NCI-H1417 treated with DMSO at 0.1 percent for 48 hours (cell line): ENCODE data around the gene KPNB1.
"Not testable (repeated sequence)": the region's sequence is repeated elsewhere in the genome, so short reads cannot be mapped to it uniquely, and the experiment has no call there.

Source experiments
- DNase-seq: peaks from one replicate; lab custom pipeline; 2025; lab: John Stamatoyannopoulos, UW

KPNB1 gene

DNA sequence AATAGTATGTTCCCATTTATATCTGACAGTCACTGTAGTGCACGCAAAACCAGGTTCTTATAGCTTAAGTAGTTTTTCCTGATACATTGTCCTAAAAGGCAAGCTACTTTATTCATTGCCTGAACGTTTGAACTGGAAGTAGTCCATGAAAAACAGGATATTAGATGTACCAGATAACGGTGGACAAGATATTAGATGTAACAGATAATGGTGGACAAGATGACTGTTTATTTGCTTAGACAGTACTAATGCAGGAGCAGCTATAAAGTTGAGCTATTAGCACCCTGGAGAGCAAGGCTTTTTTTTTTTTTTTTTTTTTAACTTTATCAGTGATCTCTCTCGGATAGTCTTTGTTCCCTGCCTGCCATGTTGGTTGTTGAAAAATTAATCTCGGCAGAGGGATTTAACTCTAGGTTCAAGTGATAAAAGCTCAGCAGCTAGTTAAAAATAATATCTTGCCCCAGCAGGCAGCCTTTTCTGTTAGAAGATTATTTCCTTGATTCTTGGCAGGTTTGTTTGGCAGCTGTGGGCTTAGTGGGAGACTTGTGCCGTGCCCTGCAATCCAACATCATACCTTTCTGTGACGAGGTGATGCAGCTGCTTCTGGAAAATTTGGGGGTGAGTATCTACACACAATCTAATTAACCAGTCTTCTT lies 26.9 kb downstream of the KPNB1 start:
- no peak for DNase-seq

DNA sequence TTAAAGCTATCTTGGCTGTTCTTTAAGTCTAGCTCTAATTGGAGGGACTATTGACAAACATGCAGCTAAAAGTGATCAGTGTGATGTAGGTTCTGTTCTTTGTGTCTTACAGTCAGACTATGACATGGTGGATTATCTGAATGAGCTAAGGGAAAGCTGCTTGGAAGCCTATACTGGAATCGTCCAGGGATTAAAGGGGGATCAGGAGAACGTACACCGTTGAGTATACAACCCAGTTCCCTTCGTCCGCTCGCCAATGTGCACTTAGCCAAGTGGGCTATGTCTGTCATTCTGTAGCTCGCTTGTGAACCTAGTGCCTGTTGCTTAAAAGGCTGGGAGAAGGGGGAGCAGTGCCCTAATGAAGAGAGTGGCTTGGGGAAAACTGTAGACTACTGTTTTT lies 28.5 kb downstream of the KPNB1 start:
- no peak for DNase-seq

DNA sequence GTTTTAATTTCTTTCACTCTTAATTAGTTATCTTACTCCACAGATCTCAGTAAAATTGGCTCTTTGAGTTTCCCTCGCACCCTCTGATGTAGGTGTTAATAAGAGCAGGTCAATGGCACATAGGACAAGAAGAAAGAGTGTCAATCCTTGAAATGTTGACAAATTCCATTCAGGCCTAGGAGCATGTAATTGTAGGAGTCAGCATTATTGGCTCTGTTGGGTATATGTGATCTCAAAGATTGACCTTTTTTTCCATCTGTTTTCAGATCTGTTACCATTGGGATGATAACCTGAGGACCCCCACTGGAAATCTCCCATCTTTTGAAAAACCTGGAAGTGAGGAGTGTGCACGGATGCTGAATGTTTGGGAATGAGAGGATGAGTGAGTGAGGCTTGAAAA lies 32.4 kb downstream of the KPNB1 start:
- no peak for DNase-seq

DNA sequence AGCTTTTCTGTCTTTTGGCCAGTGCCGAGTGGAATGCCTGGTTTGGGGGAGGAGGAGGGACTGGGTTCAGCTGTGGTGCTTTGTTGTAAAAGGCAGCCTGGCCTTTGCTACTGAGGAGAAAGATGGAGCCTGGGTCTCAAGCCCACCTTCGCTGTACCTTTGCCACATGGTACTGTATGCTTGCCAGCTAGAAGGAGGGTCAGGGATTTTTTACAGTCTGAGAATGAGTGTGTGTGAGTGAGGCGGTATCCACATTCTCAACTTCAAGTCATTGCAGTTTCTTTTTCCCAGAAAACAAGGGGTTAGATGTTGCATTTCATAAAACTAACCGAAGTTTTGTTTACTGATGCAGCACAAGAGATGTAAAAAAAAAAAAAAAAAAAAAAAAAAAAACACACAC lies 33.0 kb downstream of the KPNB1 start:
- DNase-seq = not testable (repeated sequence)

DNA sequence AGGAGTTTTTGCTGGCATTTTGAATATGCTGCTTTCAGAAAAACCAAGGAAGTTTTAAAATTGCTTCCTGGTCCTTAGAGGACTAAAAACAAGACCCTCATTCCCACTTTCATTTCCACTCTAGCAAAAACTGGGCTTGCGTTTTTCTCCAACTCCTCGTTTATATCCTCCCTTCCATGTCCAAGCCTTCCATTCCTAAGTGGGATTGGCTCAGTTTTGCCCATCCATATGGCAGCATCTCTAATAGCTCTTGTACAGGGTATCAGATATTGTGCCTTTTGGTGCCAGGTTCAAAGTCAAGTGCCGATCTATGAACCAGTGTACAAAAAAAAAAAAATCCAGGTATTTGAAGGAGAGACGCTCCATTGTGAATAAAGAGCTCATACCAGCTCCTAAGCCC lies 34.3 kb downstream of the KPNB1 start:
- no peak for DNase-seq

DNA sequence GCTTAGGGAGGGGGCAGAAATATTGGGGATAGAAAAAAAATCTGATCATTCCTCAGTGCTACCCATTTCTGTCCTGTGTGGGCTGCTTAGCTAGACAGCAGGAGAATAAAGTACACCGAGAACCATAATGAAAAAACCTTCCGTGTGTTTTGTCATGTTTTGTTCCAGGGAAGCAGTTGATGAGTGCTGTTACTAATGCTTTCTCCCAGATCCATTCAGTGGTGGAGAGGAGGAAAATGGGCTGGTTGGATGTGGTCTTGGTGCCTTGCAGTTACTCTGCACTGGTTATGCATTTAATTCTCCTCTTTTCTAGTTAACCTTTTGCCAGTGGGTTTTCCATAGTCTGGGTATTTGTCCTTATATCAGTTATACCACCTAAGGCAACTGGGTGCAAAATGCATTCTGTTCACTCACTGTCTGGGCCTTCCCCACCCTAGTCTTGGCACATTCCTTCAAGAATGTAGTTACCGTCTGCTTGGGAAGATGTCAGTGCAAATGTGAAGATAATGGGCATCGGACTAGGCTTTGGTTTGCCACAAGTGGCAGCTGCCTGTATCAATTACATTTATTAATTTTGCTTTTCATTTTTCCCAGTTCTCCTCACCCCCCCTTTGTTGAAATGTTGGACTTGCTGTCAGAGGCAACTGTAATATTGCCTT lies 34.9 kb downstream of the KPNB1 start:
- no peak for DNase-seq

DNA sequence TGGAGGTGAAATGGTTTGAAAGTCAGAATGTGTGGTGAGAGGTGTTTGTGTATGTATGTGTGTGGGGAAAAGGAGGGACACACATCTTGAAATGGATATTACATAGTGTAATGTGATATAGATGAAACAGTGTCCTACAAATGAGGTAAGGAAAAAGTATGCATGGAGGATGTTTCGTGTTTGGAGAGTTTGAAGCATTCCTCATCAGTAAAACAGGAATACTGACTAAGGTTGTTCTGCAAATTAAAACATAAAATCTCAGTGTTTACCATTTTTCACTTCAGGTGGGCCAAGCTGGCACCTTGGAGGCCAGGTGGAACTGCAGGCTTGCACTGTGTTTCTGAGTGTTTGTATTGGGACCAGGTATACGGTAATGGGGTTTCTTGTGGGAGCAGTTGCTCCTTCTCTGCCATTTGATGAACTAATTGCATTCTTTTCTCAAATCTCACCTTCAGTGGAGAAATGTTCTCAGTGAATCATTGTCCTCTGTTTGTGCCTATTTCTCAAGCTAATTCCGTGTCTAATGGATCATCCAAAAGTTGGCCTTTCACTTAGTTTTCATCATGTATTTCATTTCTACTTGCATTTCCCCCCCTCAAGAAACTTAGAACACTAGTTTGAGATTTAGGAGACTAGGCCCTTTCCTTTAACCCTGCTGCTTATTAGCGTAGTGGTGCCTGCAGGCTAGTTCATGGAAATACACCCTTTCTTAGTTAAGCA lies 36.0 kb downstream of the KPNB1 start:
- no peak for DNase-seq

DNA sequence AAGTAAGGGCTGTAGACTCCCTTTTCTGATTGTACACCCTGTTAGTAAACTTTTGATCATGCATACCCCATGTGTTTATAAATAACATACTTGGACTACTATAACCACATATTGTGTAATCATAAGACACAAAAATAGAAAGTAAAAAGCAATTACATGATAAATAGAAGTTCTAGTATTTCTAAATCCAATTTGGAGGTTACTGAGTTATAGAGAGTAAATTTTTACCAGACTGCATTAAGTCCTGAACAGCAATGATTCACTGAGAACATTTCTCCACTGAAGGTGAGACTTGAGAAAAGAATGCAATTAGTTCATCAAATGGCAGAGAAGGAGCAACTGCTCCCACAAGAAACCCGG lies 36.5 kb downstream of the KPNB1 start:
- no peak for DNase-seq

DNA sequence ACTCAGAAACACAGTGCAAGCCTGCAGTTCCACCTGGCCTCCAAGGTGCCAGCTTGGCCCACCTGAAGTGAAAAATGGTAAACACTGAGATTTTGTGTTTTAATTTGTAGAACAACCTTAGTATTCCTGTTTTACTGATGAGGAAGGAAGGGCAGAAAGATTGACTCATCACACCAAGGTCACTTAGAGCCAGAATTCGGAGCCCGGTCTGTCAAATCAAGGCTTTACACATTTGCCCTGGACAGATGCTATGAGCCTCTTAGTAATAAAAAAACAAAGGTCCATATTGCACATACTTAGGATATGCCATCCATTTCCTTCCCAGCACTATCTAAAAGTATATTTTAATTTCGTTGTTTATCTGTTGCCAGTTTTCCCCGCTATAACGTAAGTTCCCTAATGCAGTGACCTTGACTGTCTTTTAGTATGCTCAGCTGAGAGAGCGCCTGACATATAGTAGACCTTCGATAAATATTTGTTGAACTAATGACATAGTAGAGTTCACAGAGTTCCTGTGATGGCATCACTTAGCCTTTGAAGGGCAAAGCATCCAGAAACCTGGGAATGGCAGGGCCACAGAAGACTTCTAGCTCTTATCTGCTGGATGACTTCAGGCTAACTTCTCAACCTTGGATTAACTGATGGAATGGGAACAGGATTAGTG lies 37.1 kb downstream of the KPNB1 start:
- no peak for DNase-seq

DNA sequence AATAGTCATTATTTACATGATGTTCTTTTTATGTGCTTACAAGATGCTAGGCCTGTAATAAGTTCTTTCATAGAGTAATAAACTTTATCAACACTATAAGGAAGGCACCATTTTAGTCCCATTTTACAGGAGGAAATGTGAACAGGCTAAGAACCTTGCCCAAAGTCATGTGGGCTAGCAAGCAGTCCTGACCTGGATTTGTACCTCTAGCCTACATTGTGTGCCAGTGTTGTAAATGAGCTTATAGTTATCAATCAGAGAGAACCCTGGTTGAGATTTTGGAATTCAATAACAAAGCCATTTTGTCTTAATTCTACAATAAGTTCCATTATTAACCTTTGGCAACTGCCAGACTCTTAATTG lies 37.6 kb downstream of the KPNB1 start:
- no peak for DNase-seq

DNA sequence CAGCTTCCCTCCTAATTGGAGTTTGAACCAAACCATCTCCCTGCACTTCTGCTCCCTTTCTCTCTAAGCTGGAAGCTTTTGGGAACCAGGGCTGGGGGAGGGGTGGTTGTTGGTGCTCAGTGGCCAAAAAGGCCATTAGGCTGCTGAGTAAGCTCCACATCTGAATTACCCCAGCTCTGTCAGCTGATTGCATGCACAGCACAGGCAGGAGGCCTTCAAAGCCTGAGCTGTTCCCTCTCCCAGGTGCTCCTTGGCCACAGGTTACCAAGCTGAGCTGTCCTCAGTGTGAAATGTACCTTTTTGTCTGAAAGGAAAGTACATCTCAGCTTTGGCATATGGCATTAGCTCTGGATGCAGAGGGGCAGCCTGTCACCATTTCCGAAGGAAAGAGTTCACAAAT lies 38.0 kb downstream of the KPNB1 start:
- DNase-seq = no peak

DNA sequence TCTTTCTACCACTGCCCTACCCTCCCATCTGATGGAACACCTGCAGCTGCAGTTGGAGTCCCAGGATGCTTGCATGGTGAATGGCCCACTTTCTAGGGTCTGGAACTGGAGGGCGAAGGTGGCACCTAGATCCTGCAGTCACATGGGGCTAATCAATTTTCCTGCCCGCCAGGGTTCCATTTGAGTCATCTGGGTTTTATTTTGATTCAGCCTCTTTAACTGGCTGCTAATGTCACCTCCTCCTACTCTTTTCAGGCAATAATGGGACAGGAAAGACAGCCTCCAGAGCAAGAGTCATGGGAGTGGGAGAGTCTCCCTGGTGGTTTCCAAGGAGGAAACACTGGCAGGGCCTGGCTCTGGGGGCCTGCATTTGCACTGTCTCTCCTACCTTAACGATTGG lies 40.4 kb downstream of the KPNB1 start:
- DNase-seq = no peak

DNA sequence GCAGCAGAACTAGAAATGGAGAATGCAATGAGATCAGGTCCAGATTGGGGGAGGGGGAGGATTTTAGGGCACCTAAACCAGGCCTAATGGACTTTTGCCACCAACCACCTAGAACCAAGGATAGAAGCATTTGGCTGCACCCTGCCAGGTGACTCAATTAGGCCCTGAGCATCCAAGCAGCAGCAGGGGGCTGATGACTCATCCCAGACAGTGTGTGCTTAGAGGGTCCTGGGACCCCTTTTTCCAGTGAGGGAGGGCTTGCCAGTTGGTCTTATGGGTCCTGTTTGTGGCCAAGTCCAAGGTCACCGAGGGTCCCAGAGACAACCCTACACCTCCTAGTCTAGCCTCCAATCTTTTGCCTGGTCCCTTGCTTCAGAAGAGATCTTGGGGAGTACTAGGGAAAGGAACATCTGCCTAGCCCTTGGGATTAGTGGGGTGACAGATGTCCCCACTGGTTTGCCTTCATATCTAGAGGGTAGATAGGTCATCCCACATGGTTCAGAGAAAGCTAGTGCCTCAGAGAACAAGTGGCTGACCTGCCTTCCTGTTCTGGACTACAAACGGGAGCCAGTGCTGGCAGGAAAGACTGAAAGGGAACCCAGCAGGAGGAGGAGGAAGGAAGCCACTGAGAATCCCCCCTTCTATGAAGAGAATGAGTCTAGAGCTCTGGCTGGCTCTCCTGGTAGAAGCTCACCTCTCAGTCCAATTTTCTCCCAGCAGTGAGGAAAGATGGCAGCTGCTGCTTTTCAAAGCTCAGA lies 42.6 kb downstream of the KPNB1 start:
- no peak for DNase-seq

DNA sequence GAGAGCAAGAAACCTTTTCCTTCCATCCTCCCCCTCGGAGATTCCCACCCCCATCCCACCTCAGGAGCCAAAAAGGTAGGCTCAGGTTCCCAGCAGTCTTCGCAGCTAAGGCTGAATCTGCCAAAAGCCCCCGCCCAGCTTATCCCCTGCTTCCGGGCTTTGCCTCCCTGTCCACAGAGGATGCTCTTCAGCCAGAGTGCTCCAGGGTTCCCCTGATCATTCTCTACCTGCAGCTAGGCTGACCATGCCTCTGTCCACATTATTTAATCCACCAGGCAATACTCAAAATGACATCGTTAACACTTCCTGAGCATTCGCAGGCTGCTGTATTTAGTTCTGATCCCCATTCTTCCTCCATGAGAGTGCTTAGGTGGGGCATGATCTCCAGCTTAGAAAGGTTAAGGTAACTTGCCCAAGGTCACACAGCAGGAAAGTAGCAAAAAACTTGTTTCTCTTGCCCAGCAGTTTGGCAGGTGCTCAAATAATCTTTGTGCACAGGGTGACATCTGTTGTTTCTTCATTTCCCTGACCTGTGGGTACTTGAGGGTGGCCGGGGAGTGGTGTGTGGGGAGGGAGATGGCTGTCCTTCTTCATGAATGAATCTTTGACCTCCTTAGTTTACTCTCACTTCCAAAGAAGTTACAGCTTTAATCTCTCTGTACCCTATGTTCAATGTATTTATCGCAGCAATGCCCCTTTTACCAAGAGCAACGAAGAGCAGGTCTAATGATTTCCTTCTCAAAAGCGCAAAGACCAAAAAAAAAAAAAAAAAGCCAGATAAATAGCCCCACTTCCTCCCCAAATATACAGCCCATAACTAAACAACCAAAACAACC lies 43.4 kb downstream of the KPNB1 start:
- no peak for DNase-seq

DNA sequence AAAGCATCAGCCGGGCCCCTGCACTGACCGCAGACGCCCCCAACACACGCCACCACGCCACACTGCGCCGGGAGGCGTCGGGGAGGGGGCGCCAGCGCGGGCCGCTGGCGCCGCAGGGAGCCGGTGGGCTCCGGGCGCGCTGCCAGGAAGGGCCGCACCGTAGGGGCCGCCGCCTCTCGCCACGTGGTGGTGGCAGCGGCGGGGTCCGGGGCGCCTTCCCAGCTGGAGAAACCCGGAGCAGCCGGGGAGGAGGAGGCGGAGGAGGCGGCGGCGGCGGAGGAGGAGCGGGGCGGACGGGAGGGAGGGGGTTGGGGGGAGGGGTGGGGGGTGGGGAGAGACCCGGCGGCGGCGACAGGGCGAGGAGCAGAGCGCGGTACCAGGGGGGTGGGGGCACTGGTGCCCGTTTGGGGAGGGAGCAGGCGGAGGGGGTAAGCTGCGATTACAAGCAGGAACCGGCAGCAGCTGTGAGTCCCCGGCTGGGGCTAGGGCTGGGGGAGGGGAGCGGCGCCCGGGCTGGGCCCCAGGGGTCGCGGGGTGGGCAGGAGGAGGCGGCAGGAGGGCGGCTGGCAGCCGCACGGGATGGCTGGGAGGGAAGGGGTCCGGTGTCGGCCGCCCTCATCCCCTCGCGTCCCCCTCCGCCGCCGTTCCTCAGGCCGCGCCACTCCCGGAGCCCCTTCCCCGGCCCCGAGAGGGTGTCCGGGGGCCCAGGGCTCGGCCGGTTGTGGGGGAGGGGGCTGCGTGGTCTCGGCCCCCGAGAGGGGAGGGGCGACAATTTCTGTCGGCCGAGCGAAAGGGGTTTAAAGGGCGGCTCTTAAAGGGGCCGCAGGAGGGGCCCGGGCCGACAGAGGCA lies 44.2 kb downstream of the KPNB1 start, which contains the start of gene TBKBP1:
Gene TBKBP1 (plus strand): TSS at position 431 of the 850 bp plus-strand sequence. CDS start 1,952 bp downstream, outside the sequence.
- no peak for DNase-seq

DNA sequence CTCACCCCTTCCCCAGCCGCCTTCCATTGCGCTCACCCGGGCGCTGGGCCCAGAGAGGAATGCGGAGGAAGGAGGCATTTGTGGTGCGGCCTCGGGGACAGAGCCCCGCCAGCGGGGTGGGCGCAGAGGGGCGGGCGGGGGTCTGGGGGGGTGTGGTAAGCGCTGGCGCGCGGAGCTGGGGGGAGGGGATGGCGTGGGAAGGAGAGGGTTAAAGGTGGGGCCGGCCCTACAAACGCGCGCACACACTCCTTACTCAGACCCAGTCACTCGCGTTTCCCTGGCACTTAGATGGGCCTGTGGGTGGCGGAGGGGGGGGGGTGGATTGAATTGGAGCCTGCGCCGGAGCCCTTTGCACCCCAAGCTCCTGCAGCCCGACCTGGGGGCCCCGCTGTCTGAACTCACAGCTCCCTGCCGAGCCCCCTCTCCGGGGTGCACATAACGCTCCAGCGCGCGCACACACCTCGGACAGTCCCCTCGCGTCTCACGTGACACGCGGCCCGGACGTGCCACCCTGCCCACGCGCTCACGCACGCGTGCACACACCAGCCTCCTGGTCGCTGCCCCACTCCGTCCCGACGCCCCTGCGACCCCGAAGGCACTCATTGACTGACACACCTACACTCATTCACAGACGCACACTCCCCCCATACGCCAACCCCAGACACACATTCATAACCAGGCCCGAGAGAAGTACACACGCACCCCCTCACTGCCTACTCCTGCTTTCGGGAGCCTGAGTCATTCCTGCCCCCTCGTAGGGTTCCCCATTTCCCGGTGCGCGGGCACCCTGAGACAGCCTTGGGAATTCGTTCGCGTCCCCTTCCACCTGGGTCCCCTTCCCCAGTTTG lies 45.1 kb downstream of the KPNB1 start:
- DNase-seq = no peak

DNA sequence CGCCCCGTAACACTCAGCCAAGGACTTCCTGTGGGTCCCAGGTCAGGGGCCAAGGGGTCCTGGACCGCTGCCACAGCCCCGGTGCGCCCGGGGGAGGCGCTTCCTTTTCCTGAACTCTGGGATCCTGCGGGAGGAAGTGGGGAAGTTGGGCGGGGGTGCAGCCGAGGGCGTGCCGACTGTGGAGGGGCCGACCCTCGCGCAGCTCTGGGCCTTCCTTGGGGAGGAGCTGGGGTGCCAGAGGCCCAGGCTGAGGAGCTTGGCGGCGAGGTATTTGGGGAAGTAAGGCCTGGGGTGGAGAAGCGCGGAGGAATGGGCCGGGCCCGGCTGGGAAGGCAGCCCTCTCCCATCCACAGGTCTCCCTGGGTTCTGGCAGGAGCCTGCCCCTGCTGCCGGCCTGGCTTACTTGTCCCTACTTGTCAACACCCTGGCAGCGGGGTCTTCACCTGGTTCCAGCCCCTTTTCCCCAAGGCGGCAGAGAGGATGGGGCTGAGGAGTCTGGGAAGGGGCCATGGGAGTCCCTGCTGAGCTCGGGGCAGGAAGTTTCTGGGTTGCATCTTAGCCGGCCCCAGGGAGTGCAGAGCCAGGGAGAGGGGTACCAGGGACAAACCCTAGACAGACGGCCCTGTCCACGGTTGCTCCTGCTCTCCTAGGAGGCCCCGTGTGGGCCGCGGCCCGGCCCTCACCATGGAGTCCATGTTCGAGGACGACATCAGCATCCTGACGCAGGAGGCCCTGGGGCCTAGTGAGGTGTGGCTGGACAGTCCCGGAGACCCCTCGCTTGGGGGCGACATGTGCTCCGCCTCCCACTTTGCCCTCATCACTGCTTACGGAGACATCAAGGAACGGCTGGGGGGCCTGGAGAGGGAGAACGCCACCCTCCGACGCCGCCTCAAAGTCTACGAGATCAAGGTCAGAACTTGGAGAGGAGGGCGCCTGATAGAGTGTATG lies 46.0 kb downstream of the KPNB1 start:
- DNase-seq = no peak
